Endothelial cell of umbilical vein (primary cell): ENCODE measurements around the gene ABTB1. TPM values are rescaled to one million over a fixed set of nuclear protein-coding genes. Genes with fewer than 3 reads are reported as not detected.

ENCODE experiments used
- BruUV-seq: library from RNA; stranded (reverse); fragments of 400-500 nt; replicated peaks from 2 replicates; lab custom pipeline; 2021; lab: Mats Ljungman, UMichigan
- CTCF ChIA-PET: fragments of 300-600, 350-600 bp; sonication (Branson Sonifier 250); formaldehyde crosslinking; loops from one replicate; lab custom pipeline; 2021; ENCODE audit warnings: antibody characterized with exemption, inconsistent platforms; lab: Charles Lee
- POLR2A ChIA-PET: fragments of 300-600, 350-600 bp; sonication (Branson Sonifier 250); formaldehyde crosslinking; loops from one replicate; lab custom pipeline; 2021; ENCODE audit warnings: antibody characterized with exemption, inconsistent platforms; lab: Charles Lee
- DNase-seq: peaks from one replicate; pipeline ENCODE4 v3.0.0-alpha.2; 2011; ENCODE audit warnings: low read depth, low spot score
- FAIRE-seq: peaks from 2 replicates; lab custom pipeline; 2011; peaks lifted over from hg19 to GRCh38; lab: Jason Lieb, UNC
- H2AFZ ChIP-seq: 2 replicates; pipeline ENCODE4 v1.6.0; 2012; ENCODE audit warnings: low read depth, low read length, control low read depth, inconsistent platforms
- H3K27ac ChIP-seq: 2 replicates; pipeline ENCODE4 v1.5.1; 2011; ENCODE audit warnings: low read depth, mild to moderate bottlenecking, control low read depth, low read length, moderate library complexity; ENCODE audit not compliant: insufficient read depth
- H3K27me3 ChIP-seq, 2 experiments: 2 replicates each; pipeline versions ENCODE4 v1.6.0 to v1.6.1; 2011; ENCODE audit warnings: low read length in 2 of 2, mixed read lengths in 1 of 2; ENCODE audit not compliant: control insufficient read depth in 2 of 2, insufficient read depth in 2 of 2
- H3K36me3 ChIP-seq, 2 experiments: 2 replicates in 1 of 2; 3 replicates in 1 of 2; pipeline ENCODE4 v1.5.1; 2011; ENCODE audit warnings: low read length in 2 of 2, mild to moderate bottlenecking in 1 of 2, moderate library complexity in 1 of 2; ENCODE audit not compliant: control insufficient read depth in 2 of 2, insufficient read depth in 2 of 2; ENCODE audit errors: extremely low read depth in 1 of 2
- H3K4me1 ChIP-seq: 3 replicates; pipeline ENCODE4 v1.5.1; 2011; ENCODE audit warnings: mild to moderate bottlenecking, low read length; ENCODE audit not compliant: control insufficient read depth, insufficient read depth; ENCODE audit errors: extremely low read depth
- H3K4me2 ChIP-seq: 2 replicates; pipeline ENCODE4 v1.6.1; 2011; ENCODE audit warnings: low read length, control low read depth, mixed read lengths; ENCODE audit not compliant: insufficient read depth
- H3K4me3 ChIP-seq, 3 experiments: fragments of 200-600 bp in 1 of 3; sonication (generic), shearing (Covaris generic) in 1 of 3; replicated peaks in 1 of 3; 2 replicates each; pipeline ENCODE4 v1.5.1; 2011 to 2016; ENCODE audit warnings: control low read depth in 3 of 3, low read length in 3 of 3, mild to moderate bottlenecking in 2 of 3, inconsistent platforms in 1 of 3, low read depth in 1 of 3, moderate library complexity in 1 of 3; ENCODE audit not compliant: insufficient read depth in 1 of 3
- H3K79me2 ChIP-seq: 2 replicates; pipeline ENCODE4 v1.6.0; 2012; ENCODE audit warnings: low read length, inconsistent platforms; ENCODE audit not compliant: control insufficient read depth, insufficient read depth
- H3K9ac ChIP-seq: replicated peaks from 2 replicates; pipeline ENCODE3; 2011; ENCODE audit warnings: low read length, control low read depth; ENCODE audit not compliant: insufficient read depth; ENCODE audit errors: extremely low read depth
- H3K9me1 ChIP-seq: replicated peaks from 3 replicates; pipeline ENCODE4 v1.6.0; 2011; ENCODE audit warnings: mild to moderate bottlenecking, low read length; ENCODE audit not compliant: control insufficient read depth, insufficient read depth; ENCODE audit errors: extremely low read depth
- H3K9me3 ChIP-seq: replicated peaks from 2 replicates; pipeline ENCODE4 v1.5.1; 2012; ENCODE audit warnings: low read length, inconsistent platforms; ENCODE audit not compliant: control insufficient read depth, insufficient read depth
- H4K20me1 ChIP-seq: replicated peaks from 2 replicates; pipeline ENCODE3; 2011; ENCODE audit warnings: mild to moderate bottlenecking, low read length; ENCODE audit not compliant: control insufficient read depth, insufficient read depth; ENCODE audit errors: extremely low read depth
- CTCF ChIP-seq, 2 donors: IDR thresholded peaks; 1 replicate in 1 of 2; 2 replicates in 1 of 2; pipeline ENCODE4 v1.5.1; 2011; ENCODE audit warnings: low read length in 2 of 2, mild to moderate bottlenecking in 2 of 2, moderate library complexity in 2 of 2, control low read depth in 1 of 2, inconsistent platforms in 1 of 2, low read depth in 1 of 2; ENCODE audit not compliant: insufficient read depth in 1 of 2; ENCODE audit errors: extremely low read depth in 1 of 2
- EZH2 ChIP-seq: IDR thresholded peaks from 2 replicates; pipeline ENCODE4 v1.6.1; 2012; ENCODE audit warnings: borderline replicate concordance, low read depth, mild to moderate bottlenecking, moderate library complexity, low read length, inconsistent platforms; ENCODE audit not compliant: severe bottlenecking
- FOS ChIP-seq: IDR thresholded peaks from 2 replicates; pipeline ENCODE4 v1.6.1; 2011; ENCODE audit warnings: mild to moderate bottlenecking, low read length, moderate library complexity, borderline replicate concordance; ENCODE audit not compliant: insufficient read depth
- GATA2 ChIP-seq: IDR thresholded peaks from 2 replicates; pipeline ENCODE4 v1.7.0; 2011; ENCODE audit warnings: low read depth, mild to moderate bottlenecking, moderate library complexity, mixed read lengths, low read length; ENCODE audit not compliant: insufficient read length, insufficient read depth
- JUN ChIP-seq: IDR thresholded peaks from 2 replicates; pipeline ENCODE4 v1.6.1; 2011; ENCODE audit warnings: borderline replicate concordance, low read depth; ENCODE audit not compliant: insufficient read length, insufficient read depth
- MAX ChIP-seq: IDR thresholded peaks from 2 replicates; pipeline ENCODE4 v1.6.1; 2011; ENCODE audit not compliant: insufficient read depth, insufficient read length
- MYC ChIP-seq: IDR thresholded peaks from one replicate; pipeline ENCODE4 v1.6.1; 2011; ENCODE audit warnings: mild to moderate bottlenecking, low read depth, low read length
- POLR2A ChIP-seq: IDR thresholded peaks from 2 replicates; pipeline ENCODE4 v1.6.1; 2012; ENCODE audit warnings: low read depth, mild to moderate bottlenecking, control low read depth, low read length
- POLR2AphosphoS5 ChIP-seq: IDR thresholded peaks from 2 replicates; pipeline ENCODE4 v1.6.1; 2012; ENCODE audit warnings: low read depth, mild to moderate bottlenecking, control low read depth, low read length, moderate library complexity; ENCODE audit not compliant: insufficient read depth
- dilution Hi-C: fragments of 300-500 bp; cut with MboI; formaldehyde crosslinking; loops from one replicate; pipeline ENCODE4 v1.15.0; 2019; ENCODE audit warnings: low sequenced_read_pairs; ENCODE audit not compliant: extremely low pct_ligation_motif_present
- intact Hi-C: fragments of 100-400 bp; cut with micrococcal nuclease; formaldehyde crosslinking; loops from one replicate; pipeline ENCODE4 v1.10.0; 2022
- polyA plus RNA-seq, 4 experiments: library from polyadenylated mRNA; depleted of rRNA in 3 of 4; stranded (reverse) in 3 of 4; unstranded in 1 of 4; fragments of >200 nt; gene quantifications; 2 replicates each; pipeline versions ENCODE4 v1.2.1 to v1.2.3, GENCODE V29; 2011 to 2012; ENCODE audit warnings: missing spikeins in 1 of 4
- total RNA-seq: library from RNA; stranded (reverse); gene quantifications from 2 replicates; pipeline ENCODE4 v1.2.3, GENCODE V29; 2021

The ABTB1 gene
- total and polyA plus RNA-seq, 2 donors (not counting 3 experiments of a cell fraction or from before 2014, with no cell fraction given), result 15.2 to 25.1 TPM

GRCh38 chr3:127711021-127711695 lies 38.4 kb downstream of the ABTB1 start:
- no peaks in the 10 kb centered on the region for H3K9me1 ChIP-seq
- no peaks in the 10 kb centered on the region for H3K9me3 ChIP-seq
- TF ChIP-seq POLR2AphosphoS5, result no peak
- TF ChIP-seq JUN, result no peak
- no peak for TF ChIP-seq EZH2
- TF ChIP-seq MYC, result no peak
- no peak for TF ChIP-seq MAX
- no peak for TF ChIP-seq CTCF (IDR thresholded peaks at IDR 0.05; ENCODE audit: extremely low read depth in 1 of 2, insufficient read depth in 1 of 2, low read depth in 1 of 2, low read length in 2 of 2)
- no peak for TF ChIP-seq GATA2
- no peak for TF ChIP-seq POLR2A
- TF ChIP-seq FOS, result no peak
- H3K27ac ChIP-seq, result no peak overlapping the region
- H3K9ac ChIP-seq, result no peak overlapping the region
- no peaks in the 10 kb centered on the region for H3K27me3 ChIP-seq
- CTCF ChIA-PET, result interaction anchor here (1.0 kb wide), 1 partner anchor 25 kb away, joined by 3 read pairs; no protein-coding TSS in a partner anchor
- POLR2A ChIA-PET, result no interaction called here
- dilution Hi-C loops, result no loop called here
- H3K4me2 ChIP-seq, result no peak overlapping the region
- H3K4me3 ChIP-seq, result no peak overlapping the region
- DNase-seq, result no peak
- H3K36me3 ChIP-seq, result no peaks in the 10 kb centered on the region
- no peaks in the 10 kb centered on the region for H4K20me1 ChIP-seq
- intact Hi-C loops, result no loop called here
- H3K79me2 ChIP-seq, result no peaks in the 10 kb centered on the region
- no TSS peak for BruUV-seq
- H3K4me1 ChIP-seq, result peaks cover 21% of the 10 kb centered on the region
- H2AFZ ChIP-seq, result no peak overlapping the region
- FAIRE-seq, result no peak
